Fibroblast of lung (primary cell): ENCODE results near the gene ENG. TPM values are rescaled to one million over a fixed set of nuclear protein-coding genes. Genes with fewer than 3 reads are reported as not detected.

ENCODE experiments used
- DNase-seq, 2 donors: peaks; one replicate each; pipeline versions ENCODE4 v3.0.0 to v3.0.0-alpha.2; 2010; ENCODE audit warnings: low read depth in 2 of 2
- H2AFZ ChIP-seq: 2 replicates; pipeline ENCODE4 v1.5.1; 2012; ENCODE audit warnings: low read length, control low read depth, inconsistent platforms
- H3K27ac ChIP-seq: 2 replicates; pipeline ENCODE4 v1.5.1; 2011; ENCODE audit warnings: low read length, control low read depth; ENCODE audit not compliant: insufficient read depth
- H3K27me3 ChIP-seq: 2 replicates; pipeline ENCODE4 v1.5.1; 2011; ENCODE audit warnings: mild to moderate bottlenecking, low read length; ENCODE audit not compliant: control insufficient read depth, insufficient read depth
- H3K36me3 ChIP-seq: 2 replicates; pipeline ENCODE4 v1.5.1; 2011; ENCODE audit warnings: low read length; ENCODE audit not compliant: control insufficient read depth, insufficient read depth
- H3K4me1 ChIP-seq: 2 replicates; pipeline ENCODE4 v1.5.1; 2011; ENCODE audit warnings: low read length; ENCODE audit not compliant: control insufficient read depth, insufficient read depth; ENCODE audit errors: extremely low read depth
- H3K4me2 ChIP-seq: 2 replicates; pipeline ENCODE4 v1.5.1; 2011; ENCODE audit warnings: low read length, control low read depth; ENCODE audit not compliant: insufficient read depth; ENCODE audit errors: extremely low read depth
- H3K4me3 ChIP-seq, 4 experiments: fragments of 200-600 bp in 1 of 4; sonication (generic) in 1 of 4; replicated peaks in 1 of 4; 2 replicates each; pipeline ENCODE4 v1.5.1; 2011 to 2016; ENCODE audit warnings: low read length in 4 of 4, low read depth in 3 of 4, mild to moderate bottlenecking in 3 of 4, control low read depth in 2 of 4, inconsistent platforms in 1 of 4, mixed read lengths in 1 of 4; ENCODE audit not compliant: insufficient read depth in 1 of 4; ENCODE audit errors: control extremely low read depth in 1 of 4
- H3K79me2 ChIP-seq: 2 replicates; pipeline ENCODE4 v1.5.1; 2012; ENCODE audit warnings: mild to moderate bottlenecking, low read length, inconsistent platforms; ENCODE audit not compliant: control insufficient read depth, insufficient read depth
- H3K9ac ChIP-seq: 2 replicates; pipeline ENCODE4 v1.5.1; 2011; ENCODE audit warnings: mild to moderate bottlenecking, low read length, control low read depth; ENCODE audit not compliant: insufficient read depth
- H3K9me3 ChIP-seq: 2 replicates; pipeline ENCODE4 v1.5.1; 2012; ENCODE audit warnings: low read depth, low read length; ENCODE audit not compliant: control insufficient read depth, insufficient read depth
- H4K20me1 ChIP-seq: 2 replicates; pipeline ENCODE4 v1.5.1; 2011; ENCODE audit warnings: low read length; ENCODE audit not compliant: control insufficient read depth, insufficient read depth; ENCODE audit errors: extremely low read depth
- EZH2 ChIP-seq: IDR thresholded peaks from 2 replicates; pipeline ENCODE4 v1.5.1; 2012; ENCODE audit warnings: low read length, control low read depth, mild to moderate bottlenecking; ENCODE audit errors: missing control alignments
- polyA plus RNA-seq, 2 donors: library from polyadenylated mRNA; depleted of rRNA in 1 of 2; stranded (reverse) in 1 of 2; unstranded in 1 of 2; fragments of >200 nt; gene quantifications; 2 replicates each; pipeline ENCODE4 v1.2.1, GENCODE V29; 2011 to 2012; ENCODE audit warnings: missing spikeins in 1 of 2
- total RNA-seq: library from RNA; depleted of rRNA; stranded (reverse); fragments of >200 nt; gene quantifications from 2 replicates; pipeline ENCODE4 v1.2.1, GENCODE V29; 2014
- TF ChIP-seq, protein P1 (sequence below), 2 donors: IDR thresholded peaks in 1 of 2; conservative IDR thresholded peaks in 1 of 2; 1 replicate in 1 of 2; 2 replicates in 1 of 2; pipeline ENCODE4 v1.5.1; 2011 to 2012; ENCODE audit warnings: low read length in 2 of 2, control low read depth in 1 of 2, inconsistent platforms in 1 of 2, low read depth in 1 of 2, mild to moderate bottlenecking in 1 of 2

ENG gene
- total and polyA plus RNA-seq, 2 donors (not counting 1 experiment from before 2014, with no cell fraction given): 30.4 to 59.0 TPM

DNA sequence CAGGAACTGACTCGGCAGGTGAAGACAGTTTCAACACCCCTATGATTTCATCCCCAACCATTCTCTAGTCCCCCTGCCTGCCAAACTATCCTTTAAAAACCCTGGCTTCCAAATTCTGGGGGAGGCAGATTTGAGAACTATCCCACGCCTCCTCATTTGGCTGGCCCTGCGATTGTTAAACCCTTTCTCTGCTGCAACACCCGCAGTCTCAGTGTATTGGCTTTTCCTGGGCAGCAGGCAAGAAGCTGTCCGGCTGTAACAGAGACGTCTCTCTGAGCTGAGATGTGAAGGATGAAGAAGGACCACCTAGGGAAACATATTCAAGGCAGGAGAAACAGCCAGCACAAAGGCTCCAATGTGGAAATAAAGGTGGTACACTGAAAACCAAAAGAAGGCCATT, 38.4 kb upstream of the ENG start:
- Histone ChIP-seq H3K36me3 (peaks cover 46% of the 10 kb centered on the region), H3K9ac (no peak overlapping the region), H3K4me3 (no peak overlapping the region), H3K79me2 (peaks cover 13% of the 10 kb centered on the region), H3K4me2 (no peak overlapping the region), H3K9me3 (no peaks in the 10 kb centered on the region), H3K4me1 (peaks cover 10% of the 10 kb centered on the region), H4K20me1 (no peaks in the 10 kb centered on the region), H2AFZ (no peak overlapping the region), H3K27ac (no peak overlapping the region), H3K27me3 (no peaks in the 10 kb centered on the region)
- TF ChIP-seq, protein P1, sequence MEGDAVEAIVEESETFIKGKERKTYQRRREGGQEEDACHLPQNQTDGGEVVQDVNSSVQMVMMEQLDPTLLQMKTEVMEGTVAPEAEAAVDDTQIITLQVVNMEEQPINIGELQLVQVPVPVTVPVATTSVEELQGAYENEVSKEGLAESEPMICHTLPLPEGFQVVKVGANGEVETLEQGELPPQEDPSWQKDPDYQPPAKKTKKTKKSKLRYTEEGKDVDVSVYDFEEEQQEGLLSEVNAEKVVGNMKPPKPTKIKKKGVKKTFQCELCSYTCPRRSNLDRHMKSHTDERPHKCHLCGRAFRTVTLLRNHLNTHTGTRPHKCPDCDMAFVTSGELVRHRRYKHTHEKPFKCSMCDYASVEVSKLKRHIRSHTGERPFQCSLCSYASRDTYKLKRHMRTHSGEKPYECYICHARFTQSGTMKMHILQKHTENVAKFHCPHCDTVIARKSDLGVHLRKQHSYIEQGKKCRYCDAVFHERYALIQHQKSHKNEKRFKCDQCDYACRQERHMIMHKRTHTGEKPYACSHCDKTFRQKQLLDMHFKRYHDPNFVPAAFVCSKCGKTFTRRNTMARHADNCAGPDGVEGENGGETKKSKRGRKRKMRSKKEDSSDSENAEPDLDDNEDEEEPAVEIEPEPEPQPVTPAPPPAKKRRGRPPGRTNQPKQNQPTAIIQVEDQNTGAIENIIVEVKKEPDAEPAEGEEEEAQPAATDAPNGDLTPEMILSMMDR (conservative IDR thresholded peaks at IDR 0.05 in 1 of 2, IDR thresholded peaks at IDR 0.05 in 1 of 2; ENCODE audit: low read depth in 1 of 2, low read length in 2 of 2): no peak
- no peak for TF ChIP-seq EZH2
- DNase-seq: no peak

DNA sequence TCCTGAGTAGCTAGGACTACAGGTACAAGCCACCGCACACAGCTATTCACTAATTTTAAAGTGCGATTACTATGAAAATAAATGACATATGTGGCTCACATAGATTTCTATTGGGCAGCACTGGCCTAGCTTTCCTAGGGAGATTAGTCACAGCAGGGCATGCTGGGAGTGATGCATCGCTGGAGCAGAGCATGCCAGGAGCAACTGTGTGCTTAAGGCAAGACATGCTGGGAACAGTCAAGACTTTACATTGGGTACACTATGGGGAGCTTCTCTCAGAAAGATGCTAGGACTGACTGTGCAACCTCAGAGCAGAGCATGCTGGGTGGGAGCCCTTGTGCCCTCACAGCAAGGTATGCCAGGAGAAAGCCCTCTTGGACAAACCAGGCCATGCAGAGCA, 35.6 kb upstream of the ENG start:
- Histone ChIP-seq H3K36me3 (peaks cover 43% of the 10 kb centered on the region), H3K79me2 (no peaks in the 10 kb centered on the region)
- TF ChIP-seq, protein P1 (conservative IDR thresholded peaks at IDR 0.05 in 1 of 2, IDR thresholded peaks at IDR 0.05 in 1 of 2; ENCODE audit: low read depth in 1 of 2, low read length in 2 of 2): no peak
- no peak for TF ChIP-seq EZH2

DNA sequence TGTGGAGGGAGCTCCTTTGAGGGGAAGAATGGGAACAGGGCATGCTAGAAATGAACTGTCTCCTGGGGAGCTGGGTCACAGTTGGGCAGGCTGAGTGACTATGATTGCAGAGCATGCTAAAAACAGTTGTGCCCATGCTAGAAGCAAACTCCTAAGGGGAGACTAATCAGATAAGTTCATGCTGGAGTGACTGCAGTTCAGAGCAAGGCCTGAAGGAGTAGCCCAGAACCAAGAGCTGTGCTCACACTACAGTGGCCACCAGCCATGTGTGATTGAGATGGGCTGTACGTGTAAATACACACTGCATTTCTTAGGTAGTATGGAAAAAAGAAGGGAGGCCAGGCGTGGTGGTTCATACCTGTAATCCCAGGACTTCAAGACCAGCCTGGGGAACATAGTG, 33.3 kb upstream of the ENG start:
- Histone ChIP-seq H3K79me2 (no peaks in the 10 kb centered on the region), H3K27ac (no peak overlapping the region), H3K9me3 (no peaks in the 10 kb centered on the region), H2AFZ (no peak overlapping the region), H3K4me2 (no peak overlapping the region), H3K9ac (no peak overlapping the region), H3K36me3 (peaks cover 31% of the 10 kb centered on the region), H3K27me3 (no peaks in the 10 kb centered on the region), H4K20me1 (no peaks in the 10 kb centered on the region), H3K4me3 (no peak overlapping the region), H3K4me1 (no peaks in the 10 kb centered on the region)
- no peak for DNase-seq
- TF ChIP-seq, protein P1 (conservative IDR thresholded peaks at IDR 0.05 in 1 of 2, IDR thresholded peaks at IDR 0.05 in 1 of 2; ENCODE audit: low read depth in 1 of 2, low read length in 2 of 2): peak in 1 of 2 donors; percentile 25
- TF ChIP-seq EZH2: no peak

More for the DNA sequence above, 35.6 kb upstream of the ENG start:
- no peaks in the 10 kb centered on the region for H4K20me1 ChIP-seq
- H3K27me3 ChIP-seq: no peaks in the 10 kb centered on the region
- no peak for DNase-seq
- no peak overlapping the region for H2AFZ ChIP-seq
- no peak overlapping the region for H3K4me3 ChIP-seq
- H3K4me2 ChIP-seq: no peak overlapping the region
- no peak overlapping the region for H3K27ac ChIP-seq
- H3K4me1 ChIP-seq: no peaks in the 10 kb centered on the region
- no peaks in the 10 kb centered on the region for H3K9me3 ChIP-seq
- H3K9ac ChIP-seq: no peak overlapping the region
